ENCODE results near the gene IL4R. TPM values are rescaled to one million over a fixed set of nuclear protein-coding genes. Genes with fewer than 3 reads are reported as not detected.

The IL4R gene
- total and polyA plus RNA-seq, 2 of the 13 experiments (the other 11 are each of a cell fraction or from before 2014, with no cell fraction given): 15.9 to 49.6 TPM

DNA sequence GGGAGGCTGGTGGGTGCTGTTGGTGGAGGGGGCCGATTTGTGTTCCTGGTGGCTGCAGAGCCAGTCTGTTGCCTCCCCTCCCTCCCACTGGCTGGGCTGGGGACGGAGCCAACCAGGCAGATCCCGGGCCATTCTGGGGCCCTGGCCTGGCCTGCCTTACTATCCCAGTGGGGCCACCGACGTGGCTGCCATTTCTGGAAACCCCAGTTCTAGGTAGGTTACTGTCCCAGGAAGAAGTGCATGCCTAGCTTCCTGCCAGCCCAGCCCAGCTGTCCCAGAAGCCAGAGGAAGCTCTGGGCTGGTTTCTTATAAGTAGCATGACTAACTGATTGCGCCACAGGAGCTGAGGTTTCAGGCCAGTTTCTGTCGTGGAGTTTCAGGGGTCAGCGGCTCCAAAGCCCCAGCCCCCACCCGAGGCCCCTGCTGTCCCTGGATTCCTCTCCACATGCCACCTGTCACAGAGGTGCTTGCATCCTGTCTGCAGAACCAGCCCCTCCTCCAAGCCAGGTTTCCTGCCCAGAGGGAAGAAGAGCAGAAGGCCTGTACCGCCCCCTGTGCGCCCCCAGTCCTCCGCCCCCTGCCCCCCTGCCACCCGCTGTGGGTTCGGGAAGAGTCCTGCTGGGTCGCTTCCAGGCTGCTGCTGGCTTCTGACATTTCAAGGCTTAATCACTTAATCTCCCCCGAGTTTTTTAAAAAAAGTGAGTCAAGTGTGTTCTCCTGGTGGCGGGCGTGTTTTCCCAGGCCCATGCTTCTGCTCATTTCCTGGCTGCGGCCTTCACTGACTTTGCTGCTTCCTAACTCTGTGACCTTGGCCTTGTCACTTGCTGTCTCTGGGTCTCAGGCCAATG lies 13.2 kb downstream of the IL4R start (continued):
- TF ChIP-seq, protein P1, sequence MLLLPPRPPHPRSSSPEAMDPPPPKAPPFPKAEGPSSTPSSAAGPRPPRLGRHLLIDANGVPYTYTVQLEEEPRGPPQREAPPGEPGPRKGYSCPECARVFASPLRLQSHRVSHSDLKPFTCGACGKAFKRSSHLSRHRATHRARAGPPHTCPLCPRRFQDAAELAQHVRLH (CRISPR knock-in tag; IDR thresholded peaks at IDR 0.05; ENCODE audit: borderline replicate concordance, low read depth): no peak
- peak; percentile 27; the same call in 1 of the 2 replicates for TF ChIP-seq SALL1 (CRISPR knock-in tag; IDR thresholded peaks at IDR 0.05)
- no peak for TF ChIP-seq NFE2L2 (IDR thresholded peaks at IDR 0.05; ENCODE audit: low read length)
- TF ChIP-seq HOXD1 (CRISPR knock-in tag; IDR thresholded peaks at IDR 0.05): no peak
- TF ChIP-seq FOXC1 (CRISPR knock-in tag; IDR thresholded peaks at IDR 0.05; ENCODE audit: borderline replicate concordance): no peak
- no peak for TF ChIP-seq ZNF615 (CRISPR knock-in tag; IDR thresholded peaks at IDR 0.05; ENCODE audit: borderline replicate concordance)
- no peak for TF ChIP-seq RNF2 (conservative IDR thresholded peaks at IDR 0.05; ENCODE audit: low read depth)
- TF ChIP-seq, protein P2, sequence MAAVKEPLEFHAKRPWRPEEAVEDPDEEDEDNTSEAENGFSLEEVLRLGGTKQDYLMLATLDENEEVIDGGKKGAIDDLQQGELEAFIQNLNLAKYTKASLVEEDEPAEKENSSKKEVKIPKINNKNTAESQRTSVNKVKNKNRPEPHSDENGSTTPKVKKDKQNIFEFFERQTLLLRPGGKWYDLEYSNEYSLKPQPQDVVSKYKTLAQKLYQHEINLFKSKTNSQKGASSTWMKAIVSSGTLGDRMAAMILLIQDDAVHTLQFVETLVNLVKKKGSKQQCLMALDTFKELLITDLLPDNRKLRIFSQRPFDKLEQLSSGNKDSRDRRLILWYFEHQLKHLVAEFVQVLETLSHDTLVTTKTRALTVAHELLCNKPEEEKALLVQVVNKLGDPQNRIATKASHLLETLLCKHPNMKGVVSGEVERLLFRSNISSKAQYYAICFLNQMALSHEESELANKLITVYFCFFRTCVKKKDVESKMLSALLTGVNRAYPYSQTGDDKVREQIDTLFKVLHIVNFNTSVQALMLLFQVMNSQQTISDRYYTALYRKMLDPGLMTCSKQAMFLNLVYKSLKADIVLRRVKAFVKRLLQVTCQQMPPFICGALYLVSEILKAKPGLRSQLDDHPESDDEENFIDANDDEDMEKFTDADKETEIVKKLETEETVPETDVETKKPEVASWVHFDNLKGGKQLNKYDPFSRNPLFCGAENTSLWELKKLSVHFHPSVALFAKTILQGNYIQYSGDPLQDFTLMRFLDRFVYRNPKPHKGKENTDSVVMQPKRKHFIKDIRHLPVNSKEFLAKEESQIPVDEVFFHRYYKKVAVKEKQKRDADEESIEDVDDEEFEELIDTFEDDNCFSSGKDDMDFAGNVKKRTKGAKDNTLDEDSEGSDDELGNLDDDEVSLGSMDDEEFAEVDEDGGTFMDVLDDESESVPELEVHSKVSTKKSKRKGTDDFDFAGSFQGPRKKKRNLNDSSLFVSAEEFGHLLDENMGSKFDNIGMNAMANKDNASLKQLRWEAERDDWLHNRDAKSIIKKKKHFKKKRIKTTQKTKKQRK (IDR thresholded peaks at IDR 0.05; ENCODE audit: low read length): no peak
- TF ChIP-seq, protein P3, sequence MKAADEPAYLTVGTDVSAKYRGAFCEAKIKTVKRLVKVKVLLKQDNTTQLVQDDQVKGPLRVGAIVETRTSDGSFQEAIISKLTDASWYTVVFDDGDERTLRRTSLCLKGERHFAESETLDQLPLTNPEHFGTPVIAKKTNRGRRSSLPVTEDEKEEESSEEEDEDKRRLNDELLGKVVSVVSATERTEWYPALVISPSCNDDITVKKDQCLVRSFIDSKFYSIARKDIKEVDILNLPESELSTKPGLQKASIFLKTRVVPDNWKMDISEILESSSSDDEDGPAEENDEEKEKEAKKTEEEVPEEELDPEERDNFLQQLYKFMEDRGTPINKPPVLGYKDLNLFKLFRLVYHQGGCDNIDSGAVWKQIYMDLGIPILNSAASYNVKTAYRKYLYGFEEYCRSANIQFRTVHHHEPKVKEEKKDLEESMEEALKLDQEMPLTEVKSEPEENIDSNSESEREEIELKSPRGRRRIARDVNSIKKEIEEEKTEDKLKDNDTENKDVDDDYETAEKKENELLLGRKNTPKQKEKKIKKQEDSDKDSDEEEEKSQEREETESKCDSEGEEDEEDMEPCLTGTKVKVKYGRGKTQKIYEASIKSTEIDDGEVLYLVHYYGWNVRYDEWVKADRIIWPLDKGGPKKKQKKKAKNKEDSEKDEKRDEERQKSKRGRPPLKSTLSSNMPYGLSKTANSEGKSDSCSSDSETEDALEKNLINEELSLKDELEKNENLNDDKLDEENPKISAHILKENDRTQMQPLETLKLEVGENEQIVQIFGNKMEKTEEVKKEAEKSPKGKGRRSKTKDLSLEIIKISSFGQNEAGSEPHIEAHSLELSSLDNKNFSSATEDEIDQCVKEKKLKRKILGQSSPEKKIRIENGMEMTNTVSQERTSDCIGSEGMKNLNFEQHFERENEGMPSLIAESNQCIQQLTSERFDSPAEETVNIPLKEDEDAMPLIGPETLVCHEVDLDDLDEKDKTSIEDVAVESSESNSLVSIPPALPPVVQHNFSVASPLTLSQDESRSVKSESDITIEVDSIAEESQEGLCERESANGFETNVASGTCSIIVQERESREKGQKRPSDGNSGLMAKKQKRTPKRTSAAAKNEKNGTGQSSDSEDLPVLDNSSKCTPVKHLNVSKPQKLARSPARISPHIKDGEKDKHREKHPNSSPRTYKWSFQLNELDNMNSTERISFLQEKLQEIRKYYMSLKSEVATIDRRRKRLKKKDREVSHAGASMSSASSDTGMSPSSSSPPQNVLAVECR (CRISPR knock-in tag; IDR thresholded peaks at IDR 0.05; ENCODE audit: borderline replicate concordance): peak; percentile 25; the same call in 1 of the 2 replicates
- TF ChIP-seq MTA1 (CRISPR knock-in tag; IDR thresholded peaks at IDR 0.05; ENCODE audit: borderline replicate concordance): no peak
- TF ChIP-seq ZNF10 (CRISPR knock-in tag; IDR thresholded peaks at IDR 0.05; ENCODE audit: borderline replicate concordance, low read depth): no peak
- no peak for TF ChIP-seq RBM39 (IDR thresholded peaks at IDR 0.05; ENCODE audit: low read depth, low read length, poor library complexity, severe bottlenecking)
- TF ChIP-seq, protein P4, sequence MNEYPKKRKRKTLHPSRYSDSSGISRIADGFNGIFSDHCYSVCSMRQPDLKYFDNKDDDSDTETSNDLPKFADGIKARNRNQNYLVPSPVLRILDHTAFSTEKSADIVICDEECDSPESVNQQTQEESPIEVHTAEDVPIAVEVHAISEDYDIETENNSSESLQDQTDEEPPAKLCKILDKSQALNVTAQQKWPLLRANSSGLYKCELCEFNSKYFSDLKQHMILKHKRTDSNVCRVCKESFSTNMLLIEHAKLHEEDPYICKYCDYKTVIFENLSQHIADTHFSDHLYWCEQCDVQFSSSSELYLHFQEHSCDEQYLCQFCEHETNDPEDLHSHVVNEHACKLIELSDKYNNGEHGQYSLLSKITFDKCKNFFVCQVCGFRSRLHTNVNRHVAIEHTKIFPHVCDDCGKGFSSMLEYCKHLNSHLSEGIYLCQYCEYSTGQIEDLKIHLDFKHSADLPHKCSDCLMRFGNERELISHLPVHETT (CRISPR knock-in tag; conservative IDR thresholded peaks at IDR 0.05): no peak
- no peak for TF ChIP-seq SSRP1 (CRISPR knock-in tag; IDR thresholded peaks at IDR 0.05)
- no peak for TF ChIP-seq ATF7-NPFF (CRISPR knock-in tag; IDR thresholded peaks at IDR 0.05; ENCODE audit: low read depth)
- no peak for TF ChIP-seq ZNF30 (CRISPR knock-in tag; IDR thresholded peaks at IDR 0.05)
- TF ChIP-seq ZNF619 (CRISPR knock-in tag; IDR thresholded peaks at IDR 0.05): no peak
- no peak for TF ChIP-seq HNRNPLL (IDR thresholded peaks at IDR 0.05; ENCODE audit: low read depth, low read length, poor library complexity, severe bottlenecking)
- TF ChIP-seq PAF1 (CRISPR knock-in tag; IDR thresholded peaks at IDR 0.05): no peak
- no peak; the same call in 1 of the 2 replicates for TF ChIP-seq TARDBP (CRISPR knock-in tag; IDR thresholded peaks at IDR 0.05)
- TF ChIP-seq ZNF337 (CRISPR knock-in tag; IDR thresholded peaks at IDR 0.05; ENCODE audit: borderline replicate concordance, low read depth): no peak

Data from HepG2 (cell line).